ENCODE measurements around the gene C1orf35. TPM values are rescaled to one million over a fixed set of nuclear protein-coding genes. Genes with fewer than 3 reads are reported as not detected.

Gene C1orf35
- total and polyA plus RNA-seq, 9 of the 15 experiments (the other 6 are each of a cell fraction or from before 2014, with no cell fraction given) = 3.2 to 48.7 (median 12.5) TPM

GRCh38 chr1:228100822-228101613, 2.1 kb downstream of the C1orf35 start (continued):
- TF ChIP-seq POLR2AphosphoS2 (IDR thresholded peaks at IDR 0.05; ENCODE audit: low read length) (peak; percentile 71; the same call in 1 of the 2 replicates), RBM22 (IDR thresholded peaks at IDR 0.05; ENCODE audit: low read depth, low read length, poor library complexity, severe bottlenecking) (peak; percentile 57), POLR2AphosphoS5 (IDR thresholded peaks at IDR 0.05; ENCODE audit: control insufficient read depth, insufficient read depth, low read depth, low read length) (peak; percentile 23; the same call in 1 of the 2 replicates), JUND (IDR thresholded peaks at IDR 0.05; ENCODE audit: borderline replicate concordance, low read depth, low read length) (no peak), JUND (tag; IDR thresholded peaks at IDR 0.05; ENCODE audit: borderline replicate concordance, low read depth, low read length) (no peak), SNIP1 (IDR thresholded peaks at IDR 0.05; ENCODE audit: low read depth) (no peak), ZNF41 (CRISPR knock-in tag; conservative IDR thresholded peaks at IDR 0.05) (no peak), ZNF583 (CRISPR knock-in tag; IDR thresholded peaks at IDR 0.05) (0 out of 2 replicates have a peak, but pooled peaks have one; percentile 28), ZNF217 (CRISPR knock-in tag; IDR thresholded peaks at IDR 0.05) (no peak), PATZ1 (CRISPR knock-in tag; IDR thresholded peaks at IDR 0.05; ENCODE audit: borderline replicate concordance) (no peak), CBX3 (IDR thresholded peaks at IDR 0.05; ENCODE audit: borderline replicate concordance in 1 of 2, low read length in 2 of 2) (no peak), POU5F1 (IDR thresholded peaks at IDR 0.05; ENCODE audit: borderline replicate concordance, low read depth, low read length, partially characterized antibody) (no peak)
